PC-9 (cell line): ENCODE measurements around the gene BOLA1. TPM values are rescaled to one million over a fixed set of nuclear protein-coding genes. Genes with fewer than 3 reads are reported as not detected.

Experiments used
- BruUV-seq: library from RNA; stranded (reverse); fragments of 400-500 nt; replicated peaks from 2 replicates; lab custom pipeline; 2021; lab: Mats Ljungman, UMichigan
- CTCF ChIA-PET: fragments of 300-600 bp; sonication (Branson Sonifier 250); formaldehyde crosslinking; loops from one replicate; lab custom pipeline; 2022; ENCODE audit warnings: antibody characterized with exemption; lab: Charles Lee
- POLR2A ChIA-PET: fragments of 300-600 bp; sonication (Branson Sonifier 250); formaldehyde crosslinking; loops from one replicate; lab custom pipeline; 2022; ENCODE audit warnings: antibody characterized with exemption; ENCODE audit not compliant: unreplicated experiment; lab: Charles Lee
- DNase-seq, 2 experiments: peaks; one replicate each; pipeline versions ENCODE4 v3.0.0 to v3.0.0-alpha.2; 2015 to 2022; ENCODE audit warnings: mixed read lengths in 1 of 2
- H2AFZ ChIP-seq: fragments of 200-600 bp; sonication (generic); 2 replicates; pipeline ENCODE4 v1.8.1; 2017; ENCODE audit warnings: antibody characterized with exemption
- H3F3A ChIP-seq: fragments of 200-600 bp; sonication (generic); 2 replicates; pipeline ENCODE4 v1.8.1; 2017; ENCODE audit warnings: antibody characterized with exemption, mild to moderate bottlenecking, low read depth; ENCODE audit not compliant: insufficient read depth
- H3K27ac ChIP-seq: fragments of 200-600 bp; sonication (generic); 2 replicates; pipeline ENCODE4 v1.6.1; 2016; ENCODE audit warnings: mixed run types
- H3K27me3 ChIP-seq: fragments of 200-600 bp; sonication (generic); 2 replicates; pipeline ENCODE4 v1.6.1; 2016; ENCODE audit warnings: low read depth, mixed run types; ENCODE audit not compliant: insufficient read depth
- H3K36me3 ChIP-seq: fragments of 200-600 bp; sonication (generic); 2 replicates; pipeline ENCODE4 v1.6.1; 2016; ENCODE audit warnings: low read depth, mixed run types
- H3K4me1 ChIP-seq: fragments of 200-600 bp; sonication (generic); replicated peaks from 2 replicates; pipeline ENCODE4 v1.6.1; 2016; ENCODE audit warnings: mixed run types; ENCODE audit not compliant: insufficient read depth
- H3K4me2 ChIP-seq: fragments of 200-600 bp; sonication (generic); 2 replicates; pipeline ENCODE4 v1.6.1; 2017; ENCODE audit warnings: mixed run types
- H3K4me3 ChIP-seq: fragments of 200-600 bp; sonication (generic); 2 replicates; pipeline ENCODE4 v1.6.1; 2016; ENCODE audit warnings: mixed run types
- H3K79me2 ChIP-seq: fragments of 200-600 bp; sonication (generic); 2 replicates; pipeline ENCODE4 v1.6.1; 2017; ENCODE audit warnings: low read depth, mixed run types
- H3K9me2 ChIP-seq: fragments of 200-600 bp; sonication (generic); 2 replicates; pipeline ENCODE4 v1.8.1; 2017; ENCODE audit warnings: mild to moderate bottlenecking; ENCODE audit not compliant: insufficient read depth
- H3K9me3 ChIP-seq: fragments of 200-600 bp; sonication (generic); 2 replicates; pipeline ENCODE4 v1.8.1; 2016; ENCODE audit warnings: low read depth; ENCODE audit not compliant: insufficient read depth
- H4K20me1 ChIP-seq: fragments of 200-600 bp; sonication (generic); 2 replicates; pipeline ENCODE4 v1.8.1; 2017; ENCODE audit not compliant: insufficient read depth
- EZH2 ChIP-seq: fragments of 200-600 bp; sonication (generic); IDR thresholded peaks from 2 replicates; pipeline ENCODE4 v1.8.0; 2017; ENCODE audit warnings: antibody characterized with exemption, low read depth
- intact Hi-C: fragments of 100-400 bp; cut with micrococcal nuclease; formaldehyde crosslinking; loops from one replicate; pipeline ENCODE4 v1.10.0; 2022; ENCODE audit not compliant: unreplicated experiment
- total RNA-seq: library from RNA; stranded (reverse); gene quantifications from 2 replicates; pipeline ENCODE4 v1.2.3, GENCODE V29; 2021
- TF ChIP-seq, protein P1 (sequence below): fragments of 200-600 bp; sonication (generic); conservative IDR thresholded peaks from 2 replicates; pipeline ENCODE4 v1.6.1; 2017; ENCODE audit warnings: mixed run types, antibody characterized with exemption, mild to moderate bottlenecking, moderate library complexity

BOLA1 gene
- total RNA-seq, 1 experiment from 2014 or later = 16.2 TPM

DNA sequence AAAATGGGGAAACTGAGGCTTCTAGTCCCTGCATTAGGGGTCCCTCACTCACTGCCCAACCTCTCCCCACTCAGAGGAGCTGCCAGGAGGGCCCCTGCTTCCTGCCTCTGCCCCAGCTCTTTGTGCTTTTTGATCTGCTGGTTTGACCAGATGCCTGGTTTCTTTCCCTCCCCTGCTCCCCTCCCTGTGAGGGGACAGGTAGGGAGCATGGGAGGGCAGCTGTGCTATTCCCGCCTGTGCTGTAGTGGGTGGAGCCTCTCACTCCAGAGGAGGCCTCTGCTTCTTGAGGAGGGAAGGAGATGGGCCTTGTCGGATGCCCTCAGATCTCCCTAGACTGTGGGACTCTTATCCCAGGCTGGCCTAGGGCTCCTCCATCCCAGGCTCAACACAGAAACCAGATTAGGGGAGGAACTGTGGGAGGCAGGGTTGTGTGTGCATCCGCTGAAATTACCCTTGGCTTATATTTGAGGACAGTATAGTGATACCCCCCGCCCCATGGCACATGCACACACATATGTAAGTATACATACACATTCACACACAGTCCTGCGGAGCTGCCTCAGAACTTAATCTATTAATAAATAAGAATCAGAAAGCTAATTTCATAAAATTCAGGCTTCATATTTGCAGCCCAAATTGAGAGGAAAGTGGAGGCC is 4.6 kb downstream of the BOLA1 start:
- H3F3A ChIP-seq = peaks cover 8% of the 10 kb centered on the region; the same call in 1 of the 2 replicates
- POLR2A ChIA-PET = interaction anchor here (0.6 kb wide), 1 partner anchor 645 kb away, joined by 4 read pairs; no protein-coding TSS in a partner anchor
- no peak overlapping the region for H3K4me2 ChIP-seq
- no peaks in the 10 kb centered on the region for H3K9me3 ChIP-seq
- H3K9me2 ChIP-seq = no peaks in the 10 kb centered on the region
- no peak for TF ChIP-seq EZH2
- TF ChIP-seq, protein P1, sequence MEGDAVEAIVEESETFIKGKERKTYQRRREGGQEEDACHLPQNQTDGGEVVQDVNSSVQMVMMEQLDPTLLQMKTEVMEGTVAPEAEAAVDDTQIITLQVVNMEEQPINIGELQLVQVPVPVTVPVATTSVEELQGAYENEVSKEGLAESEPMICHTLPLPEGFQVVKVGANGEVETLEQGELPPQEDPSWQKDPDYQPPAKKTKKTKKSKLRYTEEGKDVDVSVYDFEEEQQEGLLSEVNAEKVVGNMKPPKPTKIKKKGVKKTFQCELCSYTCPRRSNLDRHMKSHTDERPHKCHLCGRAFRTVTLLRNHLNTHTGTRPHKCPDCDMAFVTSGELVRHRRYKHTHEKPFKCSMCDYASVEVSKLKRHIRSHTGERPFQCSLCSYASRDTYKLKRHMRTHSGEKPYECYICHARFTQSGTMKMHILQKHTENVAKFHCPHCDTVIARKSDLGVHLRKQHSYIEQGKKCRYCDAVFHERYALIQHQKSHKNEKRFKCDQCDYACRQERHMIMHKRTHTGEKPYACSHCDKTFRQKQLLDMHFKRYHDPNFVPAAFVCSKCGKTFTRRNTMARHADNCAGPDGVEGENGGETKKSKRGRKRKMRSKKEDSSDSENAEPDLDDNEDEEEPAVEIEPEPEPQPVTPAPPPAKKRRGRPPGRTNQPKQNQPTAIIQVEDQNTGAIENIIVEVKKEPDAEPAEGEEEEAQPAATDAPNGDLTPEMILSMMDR = no peak
- H3K4me3 ChIP-seq = no peak overlapping the region
- H3K36me3 ChIP-seq = no peaks in the 10 kb centered on the region
- 0 out of 2 replicates have a peak, but pooled peaks cover 8% of the 10 kb centered on the region for H3K79me2 ChIP-seq
- no peaks in the 10 kb centered on the region for H4K20me1 ChIP-seq
- peaks cover 12% of the 10 kb centered on the region for H3K4me1 ChIP-seq
- H3K27ac ChIP-seq = no peak overlapping the region
- CTCF ChIA-PET = no interaction called here
- BruUV-seq = no TSS peak
- H2AFZ ChIP-seq = no peak overlapping the region
- no peaks in the 10 kb centered on the region for H3K27me3 ChIP-seq
- intact Hi-C loops = no loop called here
- DNase-seq = peak in 1 of 2 experiments; percentile 18

DNA sequence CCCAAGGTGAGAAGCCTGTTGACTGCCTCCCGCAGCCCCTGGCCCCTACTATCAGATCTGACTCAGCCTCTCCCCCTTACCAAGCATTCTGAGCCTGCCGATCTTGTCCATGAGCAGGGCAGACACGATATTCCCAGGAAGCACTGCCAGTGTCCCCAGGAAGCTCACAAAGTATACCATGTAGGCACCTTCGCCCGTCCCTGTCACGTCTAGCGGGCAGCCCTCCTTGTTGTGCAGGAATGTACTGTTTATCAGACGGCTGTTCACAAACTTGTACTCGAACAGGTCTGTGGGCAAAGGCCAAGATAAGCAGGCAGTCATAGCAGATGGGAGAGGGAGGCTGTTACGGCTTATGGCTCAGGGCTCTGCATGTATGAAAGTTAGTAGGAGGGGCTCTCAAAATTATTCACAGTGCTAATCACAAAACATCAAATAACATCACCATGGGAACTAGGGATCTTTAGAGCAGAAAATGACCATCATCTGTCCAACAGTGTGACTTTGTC is 7.3 kb downstream of the BOLA1 start:
- ChIA-PET CTCF (no interaction called here), POLR2A (no interaction called here)

DNA sequence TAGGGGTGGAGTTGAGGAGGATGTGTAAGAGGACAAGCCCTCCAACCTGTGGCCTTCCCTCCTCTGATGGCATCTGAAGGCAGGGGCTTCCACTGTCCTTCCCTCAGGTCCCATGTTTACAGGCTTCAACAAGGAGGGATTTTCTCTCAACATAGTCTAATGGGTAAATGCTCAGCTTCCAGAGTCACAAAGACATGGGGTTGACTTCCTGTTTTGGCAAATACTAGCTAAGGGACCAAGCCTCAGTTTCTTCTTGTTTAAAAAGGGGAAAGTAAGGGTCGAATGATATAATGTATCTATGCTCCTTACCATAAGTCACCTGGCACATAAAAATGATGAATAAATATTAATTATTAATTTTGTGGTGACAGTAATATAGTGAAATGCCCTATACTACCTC is 15.2 kb downstream of the BOLA1 start:
- H3K36me3 ChIP-seq = no peaks in the 10 kb centered on the region
- no peaks in the 10 kb centered on the region for H4K20me1 ChIP-seq
- H3K27me3 ChIP-seq = peaks cover 9% of the 10 kb centered on the region; the same call in 1 of the 2 replicates
- no peaks in the 10 kb centered on the region for H3F3A ChIP-seq
- no peaks in the 10 kb centered on the region for H3K9me3 ChIP-seq
- ChIA-PET CTCF (no interaction called here), POLR2A (interaction anchor here (0.7 kb wide), 1 partner anchor 97 kb away, joined by 3 read pairs; no protein-coding TSS in a partner anchor)
- no peak overlapping the region for H2AFZ ChIP-seq
- TF ChIP-seq, protein P1 = no peak
- no peak for TF ChIP-seq EZH2
- intact Hi-C loops = no loop called here
- H3K4me2 ChIP-seq = no peak overlapping the region
- H3K27ac ChIP-seq = no peak overlapping the region
- no TSS peak for BruUV-seq
- no peaks in the 10 kb centered on the region for H3K9me2 ChIP-seq
- DNase-seq = no peak
- H3K79me2 ChIP-seq = no peaks in the 10 kb centered on the region
- H3K4me3 ChIP-seq = no peak overlapping the region
- H3K4me1 ChIP-seq = no peaks in the 10 kb centered on the region

More for the DNA sequence above, 7.3 kb downstream of the BOLA1 start:
- peaks cover 13% of the 10 kb centered on the region; the same call in 1 of the 2 replicates for H3K27me3 ChIP-seq
- H3K9me3 ChIP-seq = no peaks in the 10 kb centered on the region
- H3K4me1 ChIP-seq = no peaks in the 10 kb centered on the region
- H3K4me2 ChIP-seq = no peak overlapping the region
- no peak for DNase-seq
- no peaks in the 10 kb centered on the region for H3K9me2 ChIP-seq
- no peak overlapping the region for H3K4me3 ChIP-seq
- H2AFZ ChIP-seq = no peak overlapping the region
- H3F3A ChIP-seq = no peaks in the 10 kb centered on the region
- no peak overlapping the region for H3K27ac ChIP-seq
- no peaks in the 10 kb centered on the region for H3K79me2 ChIP-seq
- BruUV-seq = no TSS peak
- TF ChIP-seq, protein P1 = no peak
- no peak for TF ChIP-seq EZH2
- intact Hi-C loops = no loop called here
- no peaks in the 10 kb centered on the region for H4K20me1 ChIP-seq
- no peaks in the 10 kb centered on the region for H3K36me3 ChIP-seq
